ENCODE results near the gene MAP4. TPM values are rescaled to one million over a fixed set of nuclear protein-coding genes. Genes with fewer than 3 reads are reported as not detected.
A peak's percentile ranks its signal among the peaks of the same experiment; 100 is the strongest.

The MAP4 gene
- polyA plus RNA-seq, 1 donor from 2014 or later, result 55.0 TPM

GRCh38 chr3:48001991-48002390, 14.2 kb downstream of the MAP4 start:
- Mint-ChIP-seq H3K27ac (no peak overlapping the region), H3K27me3 (no peaks in the 10 kb centered on the region), H3K9me3 (no peaks in the 10 kb centered on the region), H3K4me1 (peaks cover 5 to 11% (median 6%) of the 10 kb centered on the region in 3 donors), H3K4me3 (no peak overlapping the region), H3K36me3 (no peaks in the 10 kb centered on the region)

- Mint-ChIP-seq H3K4me3 (no peak overlapping the region), H3K27ac (no peak overlapping the region), H3K36me3 (peaks cover 3% of the 10 kb centered on the region), H3K27me3 (no peaks in the 10 kb centered on the region), H3K9me3 (no peaks in the 10 kb centered on the region), H3K4me1 (peaks cover 12 to 16% (median 13%) of the 10 kb centered on the region in 3 donors)
Observed at GRCh38 chr3:48000212-48000611, 16.0 kb downstream of the MAP4 start.

- no peaks in the 10 kb centered on the region for H3K9me3 Mint-ChIP-seq
- no peak overlapping the region for H3K4me3 Mint-ChIP-seq
- peak overlapping the region in 1 of 3 donors; percentile 84 for H3K27ac Mint-ChIP-seq
- H3K36me3 Mint-ChIP-seq, result peaks cover 3% of the 10 kb centered on the region
- peaks cover 11 to 15% (median 12%) of the 10 kb centered on the region in 3 donors for H3K4me1 Mint-ChIP-seq
- H3K27me3 Mint-ChIP-seq, result no peaks in the 10 kb centered on the region
Observed at GRCh38 chr3:47996440-47996839, 19.8 kb downstream of the MAP4 start.

GRCh38 chr3:47994180-47994579, 22.0 kb downstream of the MAP4 start:
- Mint-ChIP-seq H3K9me3 (no peaks in the 10 kb centered on the region), H3K4me1 (peaks cover 10 to 19% (median 17%) of the 10 kb centered on the region in 3 donors), H3K27ac (no peak overlapping the region), H3K27me3 (no peaks in the 10 kb centered on the region), H3K36me3 (peaks cover 3% of the 10 kb centered on the region), H3K4me3 (no peak overlapping the region)

DNA sequence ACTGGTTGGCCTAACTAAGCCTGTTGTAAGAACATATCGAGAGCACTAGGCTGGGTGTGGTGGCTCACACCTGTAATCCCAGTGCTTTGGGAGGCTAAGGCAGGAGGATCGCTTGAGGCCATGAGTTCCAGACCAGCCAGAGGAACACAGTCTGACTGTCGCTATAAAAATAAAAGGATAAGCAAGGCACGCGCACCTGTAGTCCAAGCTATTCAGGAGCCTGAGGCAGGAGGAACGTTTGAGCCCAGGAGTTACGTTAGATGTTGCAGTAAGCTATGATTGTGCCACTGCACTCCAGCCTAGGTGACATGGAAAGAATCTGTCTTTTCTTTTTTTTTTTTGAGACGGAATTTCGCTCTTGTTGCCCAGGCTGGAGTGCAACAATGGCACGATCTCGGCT, 24.9 kb downstream of the MAP4 start:
- Mint-ChIP-seq H3K27ac (no peak overlapping the region), H3K4me1 (peaks cover 3 to 12% (median 5%) of the 10 kb centered on the region in 3 donors), H3K4me3 (no peak overlapping the region), H3K27me3 (no peaks in the 10 kb centered on the region), H3K9me3 (no peaks in the 10 kb centered on the region), H3K36me3 (peaks cover 3% of the 10 kb centered on the region)

DNA sequence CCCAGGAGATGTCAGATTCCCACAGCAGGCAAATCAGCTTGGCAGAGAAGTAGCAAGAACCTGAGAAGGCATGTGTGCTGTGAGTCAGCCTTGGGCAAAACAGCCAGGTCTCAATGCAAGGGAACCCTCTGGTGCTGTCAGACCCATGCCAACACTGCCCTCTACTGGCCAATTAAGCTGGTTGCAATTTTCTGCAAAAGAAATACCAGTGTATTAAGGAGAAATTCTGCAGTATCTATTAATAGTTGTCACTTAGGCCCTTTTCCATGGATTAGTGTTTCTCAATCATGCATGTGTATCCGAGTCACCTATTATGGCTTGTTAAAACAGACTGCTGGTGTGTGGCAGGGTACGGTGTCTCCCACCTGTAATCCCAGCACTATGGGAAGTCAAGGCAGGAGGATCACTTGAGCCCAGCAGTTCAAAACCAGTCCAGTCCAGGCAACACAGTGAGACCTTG, 26.2 kb downstream of the MAP4 start:
- Mint-ChIP-seq H3K36me3 (peaks cover 2% of the 10 kb centered on the region), H3K4me1 (peaks cover 9 to 11% (median 11%) of the 10 kb centered on the region in 3 donors), H3K4me3 (no peak overlapping the region), H3K27me3 (no peaks in the 10 kb centered on the region), H3K27ac (no peak overlapping the region), H3K9me3 (no peaks in the 10 kb centered on the region)

- Mint-ChIP-seq H3K27me3 (no peaks in the 10 kb centered on the region), H3K9me3 (no peaks in the 10 kb centered on the region)
Observed at GRCh38 chr3:47985381-47985780, 30.8 kb downstream of the MAP4 start.

GRCh38 chr3:47984075-47984728, 32.0 kb downstream of the MAP4 start:
- Mint-ChIP-seq H3K27me3 (no peaks in the 10 kb centered on the region), H3K4me3 (no peak overlapping the region), H3K27ac (peak overlapping the region in 1 of 3 donors; percentile 19), H3K9me3 (no peaks in the 10 kb centered on the region), H3K4me1 (peaks cover 5 to 15% (median 11%) of the 10 kb centered on the region in 3 donors), H3K36me3 (peaks cover 3% of the 10 kb centered on the region)

More at GRCh38 chr3:47985381-47985780, 30.8 kb downstream of the MAP4 start:
- peak overlapping the region in 1 of 3 donors; percentile 2 for H3K27ac Mint-ChIP-seq
- peaks cover 6 to 15% (median 12%) of the 10 kb centered on the region in 3 donors for H3K4me1 Mint-ChIP-seq
- peaks cover 3% of the 10 kb centered on the region for H3K36me3 Mint-ChIP-seq
- peak overlapping the region in 1 of 4 donors; percentile 17 for H3K4me3 Mint-ChIP-seq

DNA sequence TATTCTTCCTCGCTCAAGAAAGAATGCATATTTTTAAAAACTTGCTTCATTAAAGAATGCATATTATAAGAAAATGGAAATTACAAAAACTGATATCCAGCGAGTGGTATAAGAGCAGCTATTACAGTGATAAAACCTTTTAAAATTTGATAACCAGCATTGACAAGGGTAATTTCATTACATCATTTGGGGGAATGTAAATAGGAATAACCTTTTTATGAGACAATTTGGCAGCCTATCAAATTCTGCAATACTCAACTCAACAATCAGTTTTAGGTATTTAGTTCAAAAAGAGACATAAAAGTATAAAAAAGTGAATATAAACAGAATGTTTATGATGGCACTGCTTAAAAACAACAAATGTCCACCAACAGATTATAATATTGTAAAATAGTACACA, 35.4 kb downstream of the MAP4 start:
- H3K4me1 Mint-ChIP-seq, result peaks cover 26 to 37% (median 29%) of the 10 kb centered on the region in 3 donors
- H3K27me3 Mint-ChIP-seq, result no peaks in the 10 kb centered on the region
- H3K9me3 Mint-ChIP-seq, result no peaks in the 10 kb centered on the region
- H3K36me3 Mint-ChIP-seq, result peaks cover 3% of the 10 kb centered on the region
- H3K4me3 Mint-ChIP-seq, result no peak overlapping the region
- no peak overlapping the region for H3K27ac Mint-ChIP-seq

DNA sequence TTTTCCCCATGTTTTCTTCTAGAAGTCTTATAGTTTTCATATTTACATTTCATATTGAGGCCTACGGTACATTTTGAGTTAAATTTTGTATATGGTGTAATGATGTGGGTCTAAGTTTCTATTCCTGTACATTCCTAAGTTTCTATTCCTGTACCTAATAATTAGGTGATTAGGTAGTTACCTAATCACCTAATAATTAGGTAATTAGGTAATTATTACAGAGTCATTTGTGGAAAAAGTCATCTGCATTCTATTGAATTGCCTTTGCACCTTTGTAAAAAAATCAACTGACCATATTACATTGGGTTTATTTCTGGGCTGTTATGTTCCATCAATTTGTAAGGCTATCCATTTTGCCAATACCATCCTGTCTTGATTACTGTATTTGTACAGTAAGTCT, 37.1 kb downstream of the MAP4 start:
- peak overlapping the region in 1 of 3 donors; percentile 23 for H3K27ac Mint-ChIP-seq
- H3K4me1 Mint-ChIP-seq, result peaks cover 32 to 42% (median 32%) of the 10 kb centered on the region in 3 donors
- H3K27me3 Mint-ChIP-seq, result no peaks in the 10 kb centered on the region
- H3K4me3 Mint-ChIP-seq, result no peak overlapping the region
- peaks cover 1% of the 10 kb centered on the region for H3K36me3 Mint-ChIP-seq
- H3K9me3 Mint-ChIP-seq, result no peaks in the 10 kb centered on the region

- Mint-ChIP-seq H3K36me3 (peaks cover 1% of the 10 kb centered on the region), H3K4me1 (peaks cover 32 to 42% (median 32%) of the 10 kb centered on the region in 3 donors), H3K27ac (peak overlapping the region in 1 of 3 donors; percentile 23), H3K27me3 (no peaks in the 10 kb centered on the region), H3K9me3 (no peaks in the 10 kb centered on the region), H3K4me3 (no peak overlapping the region)
Observed at GRCh38 chr3:47978386-47978785, 37.8 kb downstream of the MAP4 start.

DNA sequence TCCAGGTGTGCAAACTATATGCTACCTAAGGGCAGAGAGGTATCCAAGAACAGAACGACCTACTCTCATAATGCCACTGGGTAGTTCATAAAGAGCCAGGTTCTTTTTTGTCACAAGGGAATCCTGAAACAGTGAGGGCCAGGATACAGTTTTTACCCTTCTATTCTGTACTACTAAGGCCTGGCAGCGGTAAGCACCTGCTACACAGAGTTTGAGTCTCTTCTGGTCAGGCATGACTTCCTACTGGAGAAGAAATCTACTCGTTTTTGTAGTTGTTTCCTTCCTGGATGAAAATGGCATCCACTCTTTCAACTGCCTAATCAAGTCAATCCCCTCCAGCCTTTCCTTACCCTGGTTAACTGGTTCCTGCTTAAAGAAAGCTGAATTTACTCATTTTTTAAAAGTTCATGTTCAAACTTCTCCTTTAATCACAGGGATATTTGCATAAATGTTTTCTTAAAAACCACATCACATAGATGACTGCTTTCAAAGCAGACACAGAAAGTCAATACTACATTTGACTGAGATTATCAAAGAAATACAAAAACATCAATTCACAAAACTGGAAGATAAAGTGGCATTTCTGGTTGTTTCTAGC, 40.0 kb downstream of the MAP4 start:
- no peaks in the 10 kb centered on the region for H3K9me3 Mint-ChIP-seq
- peaks cover 29 to 46% (median 32%) of the 10 kb centered on the region in 3 donors for H3K4me1 Mint-ChIP-seq
- no peaks in the 10 kb centered on the region for H3K27me3 Mint-ChIP-seq
- H3K4me3 Mint-ChIP-seq, result peak overlapping the region in 3 of 4 donors; percentile 35 to 83 (median 44)
- no peaks in the 10 kb centered on the region for H3K36me3 Mint-ChIP-seq
- H3K27ac Mint-ChIP-seq, result peak overlapping the region in 2 of 3 donors; percentile 47 to 55

GRCh38 chr3:47974974-47975470, 41.2 kb downstream of the MAP4 start:
- Mint-ChIP-seq H3K4me3 (peak overlapping the region in 3 of 4 donors; percentile 35 to 83 (median 60)), H3K4me1 (peaks cover 29 to 39% (median 32%) of the 10 kb centered on the region in 3 donors), H3K27ac (no peak overlapping the region), H3K9me3 (no peaks in the 10 kb centered on the region), H3K27me3 (no peaks in the 10 kb centered on the region), H3K36me3 (no peaks in the 10 kb centered on the region)

DNA sequence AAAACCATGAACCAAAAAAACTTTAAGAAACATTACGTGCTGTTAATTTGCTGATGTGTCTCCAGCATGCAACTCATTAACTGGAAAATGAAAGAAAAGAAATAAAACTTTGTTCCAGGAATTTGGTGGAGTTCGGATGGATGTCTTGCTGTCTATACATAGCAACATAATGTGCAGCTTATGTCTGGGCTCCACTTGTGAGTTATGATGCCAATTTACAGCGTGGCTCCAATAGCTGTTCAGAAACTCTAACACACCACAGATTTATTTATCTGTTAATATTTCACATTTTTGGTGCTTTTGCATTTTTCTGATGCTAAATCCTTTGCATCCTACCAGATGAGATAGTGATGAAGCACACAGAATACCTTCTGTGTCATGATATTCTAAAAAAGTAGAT, 45.1 kb downstream of the MAP4 start:
- Mint-ChIP-seq H3K27ac (peak overlapping the region in 1 of 3 donors; percentile 50), H3K36me3 (no peaks in the 10 kb centered on the region), H3K4me1 (peaks cover 10 to 16% (median 15%) of the 10 kb centered on the region in 3 donors), H3K4me3 (no peak overlapping the region), H3K9me3 (no peaks in the 10 kb centered on the region), H3K27me3 (no peaks in the 10 kb centered on the region)

DNA sequence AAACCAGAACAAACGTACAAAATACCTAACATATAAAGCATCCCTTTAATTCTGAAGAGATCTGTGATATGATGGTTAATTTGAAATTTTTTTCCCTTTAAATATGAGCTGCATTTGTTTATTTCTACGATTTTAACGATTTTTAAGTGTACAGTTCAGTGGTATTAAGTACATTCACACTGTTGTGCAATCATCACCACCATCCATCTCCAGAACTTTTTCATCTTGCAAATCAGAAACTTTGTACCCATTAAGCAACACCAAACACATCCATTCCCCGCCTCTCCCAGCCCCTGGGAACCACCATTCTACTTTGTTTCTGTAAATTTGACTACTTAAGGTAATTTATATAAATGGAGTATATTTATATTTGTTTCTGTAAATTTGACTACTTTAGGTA, 51.5 kb downstream of the MAP4 start:
- no peak overlapping the region for H3K27ac Mint-ChIP-seq
- peaks cover 14% of the 10 kb centered on the region for H3K36me3 Mint-ChIP-seq

More for the DNA sequence above, 51.5 kb downstream of the MAP4 start:
- no peaks in the 10 kb centered on the region for H3K27me3 Mint-ChIP-seq
- no peak overlapping the region for H3K4me3 Mint-ChIP-seq
- peaks cover 21 to 31% (median 23%) of the 10 kb centered on the region in 3 donors for H3K4me1 Mint-ChIP-seq
- no peaks in the 10 kb centered on the region for H3K9me3 Mint-ChIP-seq
